Activated CD8-positive, alpha-beta T cell treated with anti-CD3 and anti-CD28 coated beads, Interleukin-2, amount 10 ng/mL, durations not matched to agents 7 days and 5 days (primary cell): Measurements from ENCODE around the gene SOCS2. TPM values are rescaled to one million over a fixed set of nuclear protein-coding genes. Genes with fewer than 3 reads are reported as not detected.

Experiments used
- ATAC-seq: fragments of 150-1000 bp; cut with Tn5 transposase; one replicate; pipeline ENCODE4 v1.10.0; 2021; ENCODE audit warnings: moderate library complexity
- CTCF ChIA-PET: fragments of 350-600 bp; sonication (Branson Sonifier 250); formaldehyde crosslinking; loops from one replicate; lab custom pipeline; 2021; ENCODE audit warnings: antibody characterized with exemption; lab: Charles Lee
- POLR2A ChIA-PET: fragments of 350-600 bp; sonication (Branson Sonifier 250); formaldehyde crosslinking; loops from one replicate; lab custom pipeline; 2021; ENCODE audit warnings: antibody characterized with exemption; lab: Charles Lee
- DNase-seq: peaks from one replicate; pipeline ENCODE4 v3.0.0-alpha.2; 2020
- H3K27ac Mint-ChIP-seq: one replicate; pipeline ENCODE4 v1.8.0; 2021; ENCODE audit warnings: mild to moderate bottlenecking, mixed read lengths
- H3K27me3 Mint-ChIP-seq: one replicate; pipeline ENCODE4 v1.8.0; 2021; ENCODE audit warnings: low read depth, mixed read lengths
- H3K36me3 Mint-ChIP-seq: one replicate; pipeline ENCODE4 v1.8.0; 2021; ENCODE audit warnings: low read depth, mixed read lengths
- H3K4me1 Mint-ChIP-seq: one replicate; pipeline ENCODE4 v1.8.0; 2021; ENCODE audit warnings: low read depth, mixed read lengths
- H3K4me3 Mint-ChIP-seq: one replicate; pipeline ENCODE4 v1.8.0; 2021; ENCODE audit warnings: mild to moderate bottlenecking, mixed read lengths
- H3K9me3 Mint-ChIP-seq: one replicate; pipeline ENCODE4 v1.8.0; 2022; ENCODE audit warnings: mixed read lengths; ENCODE audit not compliant: insufficient read depth
- total RNA-seq, 2 experiments: library from RNA; stranded (reverse); gene quantifications; one replicate each; pipeline ENCODE4 v1.2.3, GENCODE V29; 2021

SOCS2 gene, protein sequence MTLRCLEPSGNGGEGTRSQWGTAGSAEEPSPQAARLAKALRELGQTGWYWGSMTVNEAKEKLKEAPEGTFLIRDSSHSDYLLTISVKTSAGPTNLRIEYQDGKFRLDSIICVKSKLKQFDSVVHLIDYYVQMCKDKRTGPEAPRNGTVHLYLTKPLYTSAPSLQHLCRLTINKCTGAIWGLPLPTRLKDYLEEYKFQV
- 10 to 100 TPM; 33.7 to 39.0 TPM for total RNA-seq

DNA sequence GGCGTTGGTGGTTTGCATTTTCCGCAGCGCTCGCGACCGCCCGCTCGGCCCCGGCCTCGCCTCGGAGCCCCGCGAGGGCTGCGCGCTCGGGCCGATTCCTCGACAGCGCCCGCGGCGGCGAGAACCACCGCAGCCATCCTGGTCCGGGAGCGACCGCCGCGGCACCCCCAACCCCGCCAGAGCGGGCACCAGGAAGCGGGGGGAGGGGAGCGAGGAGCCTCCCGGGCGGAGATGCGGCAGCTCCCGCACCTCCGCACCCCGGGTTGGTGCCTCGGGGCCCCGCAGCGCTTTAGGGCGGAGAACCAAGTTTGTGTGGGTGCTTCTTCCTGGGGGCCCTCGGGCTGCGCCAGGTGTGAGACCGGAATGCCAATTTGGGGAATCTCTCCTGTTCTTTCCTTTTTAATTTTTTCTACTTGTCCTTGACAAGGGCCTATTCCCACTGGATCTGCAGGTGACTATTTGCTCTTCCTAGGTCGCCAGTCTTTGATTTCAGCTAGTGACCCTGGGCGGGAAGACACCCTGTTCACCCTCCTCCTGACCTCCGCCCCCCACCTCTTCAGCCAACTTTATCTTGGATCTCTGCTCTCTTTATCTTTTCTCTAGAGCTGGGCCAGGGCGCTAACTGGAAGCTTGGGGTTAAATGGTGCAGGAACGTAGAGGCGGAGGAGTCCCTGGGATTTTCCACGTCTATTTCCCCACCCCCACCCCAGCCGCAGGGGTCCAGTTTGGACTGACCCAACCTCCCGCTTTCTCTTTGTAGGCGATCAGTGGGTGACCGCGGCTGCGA, at the start of gene SOCS2:
Gene SOCS2 (plus strand): TSS at position 751 of the 787 bp plus-strand sequence. CDS start 223 bp downstream, outside the sequence.
- H3K27ac Mint-ChIP-seq = peak within 1 kb of the TSS; percentile 87
- ATAC-seq (no peak), DNase-seq (peak; percentile 41)
- H3K27me3 Mint-ChIP-seq = peaks cover 7% of the 10 kb centered on the region
- H3K4me3 Mint-ChIP-seq = peak within 1 kb of the TSS; percentile 91
- no peaks in the 10 kb centered on the region for H3K9me3 Mint-ChIP-seq
- H3K4me1 Mint-ChIP-seq = peaks cover 40% of the 10 kb centered on the region
- peaks cover 43% of the 10 kb centered on the region for H3K36me3 Mint-ChIP-seq
- ChIA-PET POLR2A (interaction anchor here (0.7 to 2.4 kb wide), 3 partner anchors 64 to 530 kb away, joined by 3 to 8 read pairs (median 4); partner anchors contain the start of gene CRADD), CTCF (interaction anchor here (1.6 to 10.7 kb wide), 3 partner anchors 11 to 530 kb away, joined by 4 to 178 read pairs (median 12); no protein-coding TSS in a partner anchor)

DNA sequence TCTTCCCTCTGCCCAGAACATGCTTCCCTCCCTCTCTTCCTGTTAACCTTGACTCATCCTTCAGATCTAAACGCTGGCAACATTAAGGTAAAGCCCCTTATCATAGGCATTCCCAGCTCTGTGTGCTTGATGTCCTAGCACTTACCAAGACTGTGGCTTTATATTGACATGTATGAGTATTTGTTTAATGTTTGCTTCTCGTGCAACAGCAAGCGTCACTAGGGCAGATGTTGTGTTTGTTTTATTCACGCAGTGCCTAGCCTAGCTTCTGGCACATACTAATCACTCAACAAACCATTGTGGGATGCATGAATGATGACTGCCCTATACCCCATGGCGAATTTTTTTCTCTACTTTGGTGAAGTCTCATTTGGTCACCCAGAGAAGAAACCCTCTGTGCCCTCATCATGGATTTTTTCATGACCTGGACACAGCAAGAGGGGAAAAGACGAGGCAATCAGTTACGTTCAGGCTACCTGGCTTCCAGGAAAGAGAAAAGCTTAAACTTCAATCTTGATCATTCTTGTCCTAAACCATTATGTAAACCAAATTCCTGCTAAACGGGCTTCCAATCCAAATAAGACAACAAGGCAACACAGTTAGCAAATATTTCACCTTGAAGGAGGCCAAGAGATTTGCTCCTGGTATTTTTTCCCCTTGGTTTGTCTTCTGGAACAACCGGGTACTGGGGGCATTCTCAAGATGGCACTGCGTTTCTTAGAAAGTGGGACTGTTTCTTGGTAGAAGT, 47.9 kb upstream of the SOCS2 start:
- no peaks in the 10 kb centered on the region for H3K36me3 Mint-ChIP-seq
- no peaks in the 10 kb centered on the region for H3K9me3 Mint-ChIP-seq
- POLR2A ChIA-PET = interaction anchor here (0.8 kb wide), 1 partner anchor 10 kb away, joined by 6 read pairs; no protein-coding TSS in a partner anchor
- H3K27me3 Mint-ChIP-seq = peaks cover 15% of the 10 kb centered on the region
- DNase-seq (no peak), ATAC-seq (no peak)
- no peak overlapping the region for H3K27ac Mint-ChIP-seq
- peaks cover 4% of the 10 kb centered on the region for H3K4me1 Mint-ChIP-seq
- H3K4me3 Mint-ChIP-seq = no peak overlapping the region
- CTCF ChIA-PET = interaction anchor here (3.8 kb wide), 1 partner anchor 577 kb away, joined by 17 read pairs; no protein-coding TSS in a partner anchor

DNA sequence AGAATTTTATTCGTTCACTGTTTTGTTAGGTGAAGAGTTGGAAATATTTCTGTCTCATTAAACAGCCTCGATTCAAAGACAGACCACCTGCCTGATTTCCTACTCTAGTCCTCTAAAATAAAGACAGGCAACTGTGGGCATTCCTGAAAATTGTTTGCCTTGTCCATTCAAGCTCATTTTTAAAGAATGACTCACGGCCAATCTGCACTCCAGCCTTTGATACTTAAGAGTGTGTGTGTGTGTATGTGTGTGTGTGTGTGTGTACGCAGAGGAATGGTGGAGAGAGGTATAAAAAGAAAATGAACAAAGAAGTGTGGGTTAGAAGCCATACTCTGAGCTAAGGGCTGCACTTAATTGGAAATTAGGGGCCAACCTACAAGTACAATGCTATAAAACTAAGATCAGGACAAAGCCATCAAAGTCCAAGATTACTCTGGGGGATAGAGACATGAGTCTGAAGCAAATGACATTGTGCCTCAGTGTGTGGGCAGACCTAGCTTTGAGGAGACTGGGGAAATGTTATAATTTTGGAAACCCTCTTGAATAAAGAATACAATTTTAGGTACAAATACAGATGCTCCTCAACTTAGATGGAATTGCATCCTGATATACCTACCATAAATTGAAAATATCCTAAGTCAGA, 45.6 kb upstream of the SOCS2 start:
- POLR2A ChIA-PET = no interaction called here
- H3K9me3 Mint-ChIP-seq = no peaks in the 10 kb centered on the region

DNA sequence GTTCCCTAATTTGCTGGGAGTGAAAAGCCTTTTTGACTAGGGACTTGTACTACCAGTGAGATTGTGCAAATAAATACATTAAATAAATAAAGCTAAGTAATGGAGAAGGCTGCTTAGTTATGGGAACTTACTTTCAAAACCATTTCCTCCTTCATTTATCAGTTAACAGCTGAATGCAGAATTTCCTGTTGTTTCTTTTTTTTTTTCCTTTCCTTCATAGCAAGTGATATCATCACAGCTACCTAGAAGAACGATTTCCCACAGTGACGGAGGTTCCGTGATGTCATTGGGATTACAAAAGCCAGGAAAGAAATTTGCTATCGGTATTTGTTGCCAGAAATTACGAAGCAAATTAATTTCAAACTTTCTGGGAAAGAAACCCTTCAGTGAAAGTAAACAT, 42.1 kb upstream of the SOCS2 start:
- H3K36me3 Mint-ChIP-seq = no peaks in the 10 kb centered on the region
- peak overlapping the region; percentile 31 for H3K27ac Mint-ChIP-seq
- CTCF ChIA-PET = interaction anchor here (0.8 to 1.1 kb wide), 3 partner anchors 30 to 572 kb away, joined by 3 read pairs; no protein-coding TSS in a partner anchor
- H3K4me3 Mint-ChIP-seq = no peak overlapping the region
- H3K4me1 Mint-ChIP-seq = peaks cover 14% of the 10 kb centered on the region
- DNase-seq (no peak), ATAC-seq (no peak)
- H3K9me3 Mint-ChIP-seq = no peaks in the 10 kb centered on the region
- H3K27me3 Mint-ChIP-seq = peaks cover 3% of the 10 kb centered on the region
- POLR2A ChIA-PET = interaction anchor here (0.6 kb wide), 1 partner anchor 43 kb away, joined by 3 read pairs; no protein-coding TSS in a partner anchor

More for the DNA sequence above, 45.6 kb upstream of the SOCS2 start:
- no peaks in the 10 kb centered on the region for H3K36me3 Mint-ChIP-seq
- peaks cover 4% of the 10 kb centered on the region for H3K27me3 Mint-ChIP-seq
- H3K4me3 Mint-ChIP-seq = no peak overlapping the region
- peaks cover 15% of the 10 kb centered on the region for H3K4me1 Mint-ChIP-seq
- CTCF ChIA-PET = interaction anchor here (0.5 to 1.5 kb wide), 7 partner anchors 10 to 575 kb away, joined by 3 to 5 read pairs (median 4); no protein-coding TSS in a partner anchor
- H3K27ac Mint-ChIP-seq = no peak overlapping the region
- no peak for ATAC-seq
- DNase-seq = no peak

DNA sequence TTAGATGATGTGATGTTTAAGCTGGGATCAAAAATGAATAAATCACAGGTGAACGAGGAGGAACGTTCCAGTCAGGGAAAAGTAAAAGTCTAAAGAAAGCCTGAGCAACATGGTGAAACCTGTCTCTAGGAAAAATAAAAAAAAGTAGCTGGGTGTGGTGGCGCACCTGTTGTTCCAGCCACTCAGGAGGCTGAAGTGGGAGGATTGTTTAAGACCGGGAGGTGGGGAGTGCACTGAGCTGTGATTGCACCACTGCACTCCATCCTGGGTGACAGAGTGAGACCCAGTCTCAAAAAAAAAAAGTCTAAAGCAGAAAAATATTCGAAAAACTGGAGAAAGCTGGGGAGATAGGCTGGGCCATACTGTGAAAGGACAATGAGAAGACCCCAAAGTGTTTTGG, 39.2 kb upstream of the SOCS2 start:
- no peaks in the 10 kb centered on the region for H3K9me3 Mint-ChIP-seq
- no peak overlapping the region for H3K4me3 Mint-ChIP-seq
- ATAC-seq (no peak), DNase-seq (no peak)
- peaks cover 30% of the 10 kb centered on the region for H3K4me1 Mint-ChIP-seq
- no peaks in the 10 kb centered on the region for H3K27me3 Mint-ChIP-seq
- no peaks in the 10 kb centered on the region for H3K36me3 Mint-ChIP-seq
- H3K27ac Mint-ChIP-seq = no peak overlapping the region
- POLR2A ChIA-PET = no interaction called here
- CTCF ChIA-PET = no interaction called here

DNA sequence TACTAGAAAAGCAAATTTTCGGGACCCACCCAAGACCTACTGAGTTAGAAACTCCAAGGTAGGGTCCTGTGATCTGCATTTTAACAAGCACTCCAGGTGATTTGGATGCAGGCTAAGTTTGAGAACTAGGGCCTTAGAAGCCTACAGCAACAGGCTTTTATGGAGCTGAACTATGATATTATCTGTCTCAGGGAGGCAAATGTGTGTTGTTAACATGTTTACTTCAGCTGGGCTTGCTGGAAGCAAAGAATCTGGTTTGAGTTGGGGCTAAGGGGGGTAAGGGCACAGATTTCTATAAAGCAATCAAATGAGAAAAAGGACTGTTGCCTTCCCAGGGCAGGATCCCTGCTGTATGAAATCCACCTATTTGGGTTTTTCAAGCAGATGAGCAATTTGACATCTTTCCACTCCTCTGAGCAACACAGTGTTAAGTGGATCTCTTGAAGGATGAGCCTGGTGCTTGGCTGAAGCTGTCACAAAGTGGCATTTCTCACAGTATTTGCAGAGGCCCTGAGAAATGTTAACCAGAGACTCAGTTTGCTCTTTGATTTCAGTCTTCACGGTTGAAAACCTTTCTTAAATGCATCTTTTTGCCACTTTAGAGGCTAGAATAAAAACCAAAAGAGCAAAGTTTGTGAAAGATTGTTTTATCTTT, 36.2 kb upstream of the SOCS2 start:
- H3K4me3 Mint-ChIP-seq = no peak overlapping the region
- H3K9me3 Mint-ChIP-seq = no peaks in the 10 kb centered on the region
- H3K27me3 Mint-ChIP-seq = no peaks in the 10 kb centered on the region
- H3K36me3 Mint-ChIP-seq = peaks cover 8% of the 10 kb centered on the region
- ATAC-seq (no peak), DNase-seq (no peak)
- peaks cover 31% of the 10 kb centered on the region for H3K4me1 Mint-ChIP-seq
- POLR2A ChIA-PET = interaction anchor here (0.8 kb wide), 1 partner anchor 18 kb away, joined by 3 read pairs; no protein-coding TSS in a partner anchor
- H3K27ac Mint-ChIP-seq = peak overlapping the region; percentile 10
- CTCF ChIA-PET = interaction anchor here (0.7 to 1.2 kb wide), 6 partner anchors 9 to 565 kb away, joined by 3 to 5 read pairs (median 3); no protein-coding TSS in a partner anchor

DNA sequence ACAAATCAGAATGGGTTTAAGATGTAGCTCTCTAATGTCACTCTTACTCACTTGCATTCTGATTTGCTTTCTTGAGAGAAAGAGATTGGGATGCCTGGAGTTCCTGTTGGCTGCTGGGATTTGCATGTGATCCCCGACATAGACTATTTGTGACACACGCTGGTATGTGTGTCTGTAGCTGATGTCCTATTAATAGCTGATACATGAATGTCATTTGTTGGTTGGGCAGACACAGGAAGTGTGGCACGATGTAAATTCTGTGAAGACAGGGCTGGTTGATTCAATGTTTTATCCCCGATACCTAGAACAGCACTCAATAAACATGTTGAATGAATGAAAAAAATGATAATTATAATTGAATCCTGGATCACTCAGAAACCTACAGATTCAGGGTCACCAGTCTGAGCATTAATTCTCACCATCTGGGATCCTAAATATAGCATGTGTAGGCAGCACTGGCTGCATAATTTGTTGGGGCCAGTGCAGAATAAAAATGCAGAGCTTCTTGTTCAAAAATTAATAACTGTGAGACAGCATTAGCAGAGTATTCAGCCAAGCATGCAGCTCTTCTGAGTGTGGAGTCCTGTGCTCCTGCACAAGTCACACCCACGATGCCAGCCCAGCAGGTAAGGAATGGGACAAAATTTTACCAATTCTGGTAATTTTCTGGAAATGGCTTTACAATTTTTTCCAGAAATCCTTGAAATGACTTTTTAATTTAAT, 35.5 kb upstream of the SOCS2 start:
- H3K36me3 Mint-ChIP-seq = peaks cover 9% of the 10 kb centered on the region

DNA sequence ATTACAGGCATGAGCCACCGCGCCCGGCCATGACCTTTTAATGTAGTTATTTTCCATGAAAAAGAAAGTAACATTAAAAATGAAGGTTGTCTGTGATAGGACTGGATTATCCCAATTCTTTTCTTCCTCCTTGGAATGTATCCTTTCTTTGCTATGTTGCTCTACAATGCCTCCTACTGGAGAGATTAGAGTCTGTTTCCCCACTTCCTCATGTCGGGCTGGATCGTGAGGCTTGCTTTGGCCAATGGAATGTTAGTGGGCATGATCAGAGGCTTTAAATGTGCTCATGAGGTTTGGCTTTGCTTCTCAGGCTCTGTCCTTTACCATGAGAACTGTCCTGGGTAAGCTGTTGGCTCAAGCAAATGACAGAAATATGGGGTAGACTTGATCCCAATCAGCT, 34.7 kb upstream of the SOCS2 start:
- H3K4me1 Mint-ChIP-seq = peaks cover 42% of the 10 kb centered on the region
- H3K4me3 Mint-ChIP-seq = no peak overlapping the region
- no peak overlapping the region for H3K27ac Mint-ChIP-seq
- ATAC-seq (no peak), DNase-seq (no peak)
- CTCF ChIA-PET = interaction anchor here (1.3 to 1.7 kb wide), 2 partner anchors 25 to 565 kb away, joined by 3 to 5 read pairs; no protein-coding TSS in a partner anchor
- H3K36me3 Mint-ChIP-seq = peaks cover 12% of the 10 kb centered on the region
- H3K9me3 Mint-ChIP-seq = no peaks in the 10 kb centered on the region
- no peaks in the 10 kb centered on the region for H3K27me3 Mint-ChIP-seq
- POLR2A ChIA-PET = no interaction called here

More for the DNA sequence above, 35.5 kb upstream of the SOCS2 start:
- ChIA-PET POLR2A (interaction anchor here (0.8 kb wide), 1 partner anchor 17 kb away, joined by 3 read pairs; no protein-coding TSS in a partner anchor), CTCF (interaction anchor here (0.6 to 1.3 kb wide), 8 partner anchors 9 to 564 kb away, joined by 3 to 5 read pairs (median 3); no protein-coding TSS in a partner anchor)
- Mint-ChIP-seq H3K9me3 (no peaks in the 10 kb centered on the region), H3K4me3 (no peak overlapping the region), H3K27ac (peak overlapping the region; percentile 28), H3K27me3 (no peaks in the 10 kb centered on the region), H3K4me1 (peaks cover 38% of the 10 kb centered on the region)
- peak; percentile 51 for ATAC-seq
- DNase-seq = no peak

DNA sequence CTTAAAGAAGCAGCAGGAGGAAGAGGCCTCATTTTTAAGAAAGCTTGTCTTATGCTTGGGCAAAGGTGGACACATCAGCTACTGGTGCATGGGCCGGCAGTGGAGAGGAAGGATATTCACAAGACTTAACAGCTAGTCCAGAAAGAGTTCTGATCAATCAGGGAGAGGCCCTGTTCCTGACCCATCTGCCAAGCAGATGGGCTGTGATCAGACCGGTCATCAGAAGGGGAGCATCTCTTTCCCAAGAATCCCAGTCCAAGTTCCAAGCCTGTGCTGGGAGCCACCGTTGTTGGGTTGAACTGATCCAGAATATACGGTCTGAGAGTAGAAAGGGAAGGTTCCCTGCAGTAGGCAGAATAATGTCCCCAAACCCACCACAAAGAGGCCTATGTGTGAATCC, 32.7 kb upstream of the SOCS2 start:
- Mint-ChIP-seq H3K36me3 (peaks cover 25% of the 10 kb centered on the region), H3K9me3 (no peaks in the 10 kb centered on the region), H3K4me3 (no peak overlapping the region), H3K27me3 (no peaks in the 10 kb centered on the region), H3K27ac (no peak overlapping the region), H3K4me1 (peaks cover 55% of the 10 kb centered on the region)
- POLR2A ChIA-PET = no interaction called here
- ATAC-seq (no peak), DNase-seq (no peak)
- CTCF ChIA-PET = interaction anchor here (1.1 to 2.6 kb wide), 2 partner anchors 13 to 37 kb away, joined by 3 to 10 read pairs; no protein-coding TSS in a partner anchor

DNA sequence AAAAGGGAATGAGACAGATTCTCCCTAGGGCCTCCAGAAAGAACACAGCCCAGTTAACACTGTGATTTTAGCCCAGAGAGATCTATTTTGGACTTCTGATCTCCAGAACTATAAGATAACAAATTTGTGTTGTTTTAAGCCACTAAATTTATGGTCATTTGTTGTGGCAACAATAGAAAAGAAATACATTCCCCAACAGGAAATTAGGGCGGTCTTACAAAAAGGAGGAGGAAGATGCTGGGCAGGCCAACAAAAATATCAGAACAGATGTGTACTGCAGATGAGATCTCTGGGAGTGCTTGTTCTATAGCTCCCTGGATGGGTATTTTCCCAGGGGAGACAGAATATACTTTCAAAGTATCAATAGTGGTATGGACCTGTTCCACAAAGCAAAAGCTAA, 32.0 kb upstream of the SOCS2 start:
- Mint-ChIP-seq H3K27me3 (no peaks in the 10 kb centered on the region), H3K36me3 (peaks cover 27% of the 10 kb centered on the region), H3K4me3 (no peak overlapping the region), H3K9me3 (no peaks in the 10 kb centered on the region), H3K4me1 (peaks cover 59% of the 10 kb centered on the region), H3K27ac (peak overlapping the region; percentile 24)
- ATAC-seq (no peak), DNase-seq (no peak)
- ChIA-PET CTCF (interaction anchor here (1.1 to 2.6 kb wide), 3 partner anchors 14 to 561 kb away, joined by 3 to 10 read pairs (median 4); no protein-coding TSS in a partner anchor), POLR2A (interaction anchor here (0.9 kb wide), 1 partner anchor 136 kb away, joined by 3 read pairs; the partner anchor contains the start of gene CRADD)
